ENCODE results near the gene FBXL13.

- TF ChIP-seq CTCF (IDR thresholded peaks at IDR 0.05; ENCODE audit: insufficient read depth, low read length) (no peak), POLR2AphosphoS5 (IDR thresholded peaks at IDR 0.05; ENCODE audit: low read depth) (no peak), REST (IDR thresholded peaks at IDR 0.05; ENCODE audit: insufficient replicate concordance, low read depth) (no peak)
Measured at GRCh38 chr7:102883098-102883860, 191.3 kb downstream of the FBXL13 start.
